ENCODE results near the gene PCSK6. TPM values are rescaled to one million over a fixed set of nuclear protein-coding genes. Genes with fewer than 3 reads are reported as not detected.

The PCSK6 gene
- total and polyA plus RNA-seq, 7 donors = 2.9 to 10.3 (median 6.4) TPM

- no peak overlapping the region for H3K27ac ChIP-seq
- intact Hi-C loops (cut with DNase I) = no loop called here
Observed at GRCh38 chr15:101348015-101348414, 141.5 kb downstream of the PCSK6 start.

GRCh38 chr15:101347454-101347853 lies 142.1 kb downstream of the PCSK6 start:
- Histone ChIP-seq H3K4me1 (no peaks in the 10 kb centered on the region), H3K27me3 (no peaks in the 10 kb centered on the region), H3K9me3 (no peaks in the 10 kb centered on the region), H3K27ac (no peak overlapping the region), H3K36me3 (no peaks in the 10 kb centered on the region), H3K4me3 (no peak overlapping the region)
- WGBS, 2 donors = 67 to 90% methylated on average over 5 of the region's 5 CpGs
- no peak for DNase-seq
- intact Hi-C loops (cut with DNase I) = no loop called here
- TF ChIP-seq EP300 (IDR thresholded peaks at IDR 0.05) (no peak), CTCF (IDR thresholded peaks at IDR 0.05) (no peak), POLR2A (IDR thresholded peaks at IDR 0.05) (no peak), POLR2AphosphoS5 (IDR thresholded peaks at IDR 0.05) (no peak)

More at GRCh38 chr15:101348015-101348414, 141.5 kb downstream of the PCSK6 start:
- TF ChIP-seq POLR2A (IDR thresholded peaks at IDR 0.05) (no peak), EP300 (IDR thresholded peaks at IDR 0.05) (no peak), CTCF (IDR thresholded peaks at IDR 0.05) (no peak), POLR2AphosphoS5 (IDR thresholded peaks at IDR 0.05) (no peak)
- Histone ChIP-seq H3K36me3 (no peaks in the 10 kb centered on the region), H3K27me3 (no peaks in the 10 kb centered on the region), H3K4me3 (no peak overlapping the region), H3K9me3 (no peaks in the 10 kb centered on the region), H3K4me1 (no peaks in the 10 kb centered on the region)
- DNase-seq = no peak
- WGBS, 2 donors = 89% methylated on average over 17 of the region's 17 CpGs

- Histone ChIP-seq H3K9me3 (no peaks in the 10 kb centered on the region), H3K4me3 (no peak overlapping the region), H3K27me3 (no peaks in the 10 kb centered on the region), H3K36me3 (no peaks in the 10 kb centered on the region), H3K27ac (no peak overlapping the region), H3K4me1 (no peaks in the 10 kb centered on the region)
- TF ChIP-seq POLR2A (IDR thresholded peaks at IDR 0.05) = no peak
- no peak for TF ChIP-seq POLR2AphosphoS5 (IDR thresholded peaks at IDR 0.05)
- no peak for TF ChIP-seq EP300 (IDR thresholded peaks at IDR 0.05)
- no peak for TF ChIP-seq CTCF (IDR thresholded peaks at IDR 0.05)
- WGBS, 2 donors = 17 to 64% methylated on average over 5 of the region's 5 CpGs
- intact Hi-C loops (cut with DNase I) = no loop called here
- no peak for DNase-seq
Observed at GRCh38 chr15:101346928-101347327, 142.6 kb downstream of the PCSK6 start.

DNA sequence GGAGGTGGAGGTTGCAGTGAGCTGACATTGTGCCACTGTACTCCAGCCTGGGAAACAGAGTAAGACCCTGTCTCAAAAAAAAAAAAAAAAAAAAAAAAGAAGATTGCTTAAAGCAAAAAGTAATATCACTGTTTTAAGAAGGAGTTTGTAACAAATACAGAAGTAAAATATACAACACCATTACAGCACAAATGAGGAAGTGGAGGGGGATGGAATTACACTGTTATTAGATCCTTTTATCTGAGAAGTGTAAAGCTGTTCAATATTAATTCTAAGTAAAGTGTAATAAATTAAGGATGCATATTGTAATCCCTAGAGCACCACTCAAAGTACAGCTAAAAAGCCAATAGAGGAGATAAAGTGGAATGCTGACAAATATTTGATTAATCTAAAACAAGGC lies 147.5 kb downstream of the PCSK6 start:
- intact Hi-C loops (cut with DNase I) = no loop called here
- H3K4me1 ChIP-seq = no peaks in the 10 kb centered on the region
- no peaks in the 10 kb centered on the region for H3K27me3 ChIP-seq
- TF ChIP-seq CTCF (IDR thresholded peaks at IDR 0.05) = no peak
- no peak for TF ChIP-seq POLR2AphosphoS5 (IDR thresholded peaks at IDR 0.05)
- no peak for TF ChIP-seq EP300 (IDR thresholded peaks at IDR 0.05)
- TF ChIP-seq POLR2A (IDR thresholded peaks at IDR 0.05) = no peak
- no peak overlapping the region for H3K4me3 ChIP-seq
- DNase-seq = no peak
- H3K9me3 ChIP-seq = no peaks in the 10 kb centered on the region
- no peak overlapping the region for H3K27ac ChIP-seq
- H3K36me3 ChIP-seq = no peaks in the 10 kb centered on the region

- no peak overlapping the region for H3K4me3 ChIP-seq
- WGBS, 2 donors = 86 to 88% methylated on average over 1 of the region's 1 CpG
- H3K27ac ChIP-seq = no peak overlapping the region
- no peak for DNase-seq
- intact Hi-C loops (cut with DNase I) = no loop called here
- H3K27me3 ChIP-seq = no peaks in the 10 kb centered on the region
- TF ChIP-seq POLR2A (IDR thresholded peaks at IDR 0.05) (no peak), POLR2AphosphoS5 (IDR thresholded peaks at IDR 0.05) (no peak), CTCF (IDR thresholded peaks at IDR 0.05) (no peak), EP300 (IDR thresholded peaks at IDR 0.05) (no peak)
- no peaks in the 10 kb centered on the region for H3K9me3 ChIP-seq
- H3K36me3 ChIP-seq = no peaks in the 10 kb centered on the region
- H3K4me1 ChIP-seq = no peaks in the 10 kb centered on the region
Observed at GRCh38 chr15:101338502-101339057, 150.9 kb downstream of the PCSK6 start.

Measured in sigmoid colon (tissue), 7 donors.